ENCODE measurements around the gene EPB41.

DNA sequence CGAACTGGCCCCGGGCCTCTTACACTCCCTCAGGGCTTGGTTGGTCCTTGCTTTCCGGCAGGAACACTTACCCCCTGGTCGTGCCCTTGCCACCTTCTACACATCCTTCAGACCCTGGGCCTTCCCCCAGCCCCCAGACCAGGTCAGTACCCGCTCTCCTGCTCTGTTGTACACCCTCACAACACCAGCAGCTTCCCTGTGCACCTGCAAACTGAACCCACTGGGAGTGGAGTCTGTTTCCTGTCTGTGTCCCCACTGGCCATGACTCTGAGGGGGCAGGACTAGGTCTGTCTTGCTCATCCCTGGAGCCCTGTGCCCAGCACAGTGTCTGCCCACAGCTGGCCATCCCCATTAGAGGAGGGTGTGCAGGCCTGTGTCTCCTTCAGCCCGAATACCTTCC, 211.4 kb downstream of the EPB41 start:
- TF ChIP-seq MAX (IDR thresholded peaks at IDR 0.05; ENCODE audit: low read depth, low read length) = no peak
- TF ChIP-seq CTCF (IDR thresholded peaks at IDR 0.05; ENCODE audit: low read depth, low read length) = no peak
